K562 (cell line): Measurements from ENCODE around the gene KIF5A. TPM values are rescaled to one million over a fixed set of nuclear protein-coding genes. Genes with fewer than 3 reads are reported as not detected.
A peak's percentile ranks its signal among the peaks of the same experiment; 100 is the strongest.
"Not testable (repeated sequence)": the region's sequence is repeated elsewhere in the genome, so short reads cannot be mapped to it uniquely, and the experiment has no call there.

Experiments used
- ATAC-seq: fragments of 200-7000 bp; cut with Tn5 transposase; 3 replicates; pipeline ENCODE4 v1.9.1; 2020; ENCODE audit warnings: moderate library complexity
- BruUV-seq: library from RNA; stranded (reverse); fragments of 400-500 nt; replicated peaks from 2 replicates; lab custom pipeline; 2021; lab: Mats Ljungman, UMichigan
- CTCF ChIA-PET: fragments of 300-600 bp; formaldehyde crosslinking; extraction: SDS; loops from one replicate; lab custom pipeline; 2021; ENCODE audit warnings: low intra/inter-chr PET ratio; lab: Yijun Ruan, JAX
- POLR2A ChIA-PET: fragments of 300-600, 350-650 bp; sonication (Branson Sonifier 250); formaldehyde crosslinking; extraction: SDS; loops from one replicate; lab custom pipeline; 2021; ENCODE audit warnings: antibody characterized with exemption, inconsistent platforms; lab: Yijun Ruan, JAX
- DNase-seq, 4 experiments: peaks; one replicate each; pipeline versions ENCODE4 v3.0.0 to v3.0.0-alpha.2; 2011 to 2018; ENCODE audit warnings: low spot score in 3 of 4, mixed read lengths in 3 of 4; ENCODE audit errors: extremely low read depth in 1 of 4
- FAIRE-seq: peaks from 2 replicates; lab custom pipeline; 2011; peaks lifted over from hg19 to GRCh38; lab: Jason Lieb, UNC
- H2AFZ ChIP-seq: 2 replicates; pipeline ENCODE4 v1.6.0; 2011; ENCODE audit warnings: low read depth, low read length, control low read depth, inconsistent platforms
- H3K27ac ChIP-seq: fragments of 200-600 bp; 3 replicates; pipeline ENCODE4 v1.8.0; 2011; ENCODE audit warnings: low read depth, mild to moderate bottlenecking, control low read depth, inconsistent platforms, low read length, moderate library complexity, mixed read lengths; ENCODE audit errors: extremely low read depth
- H3K27me3 ChIP-seq, 2 experiments: fragments of 300-600 bp in 1 of 2; 2 replicates in 1 of 2; 3 replicates in 1 of 2; pipeline versions ENCODE4 v1.6.0 to v1.8.0; 2011; ENCODE audit warnings: inconsistent platforms in 2 of 2, low read length in 2 of 2, mild to moderate bottlenecking in 1 of 2, mixed read lengths in 1 of 2, moderate library complexity in 1 of 2; ENCODE audit not compliant: control insufficient read depth in 2 of 2, insufficient read depth in 2 of 2
- H3K36me3 ChIP-seq: fragments of 300-600 bp; 3 replicates; pipeline ENCODE4 v1.8.0; 2011; ENCODE audit warnings: mild to moderate bottlenecking, low read length, inconsistent platforms; ENCODE audit not compliant: control insufficient read depth, insufficient read depth
- H3K4me1 ChIP-seq, 2 experiments: fragments of 200-600 bp in 1 of 2; replicated peaks in 1 of 2; 2 replicates in 1 of 2; 3 replicates in 1 of 2; pipeline versions ENCODE4 v1.5.1 to v1.8.0; 2011; ENCODE audit warnings: inconsistent platforms in 2 of 2, low read length in 2 of 2, mild to moderate bottlenecking in 1 of 2, mixed read lengths in 1 of 2, moderate library complexity in 1 of 2; ENCODE audit not compliant: control insufficient read depth in 2 of 2, insufficient read depth in 2 of 2
- H3K4me2 ChIP-seq: 2 replicates; pipeline ENCODE4 v1.6.1; 2011; ENCODE audit warnings: low read length, control low read depth, inconsistent platforms, mixed read lengths; ENCODE audit not compliant: insufficient read depth
- H3K4me3 ChIP-seq: fragments of 200-600 bp; sonication (generic), shearing (Covaris generic); 2 replicates; pipeline ENCODE4 v1.5.1; 2016; ENCODE audit warnings: control low read depth, inconsistent platforms
- H3K79me2 ChIP-seq: fragments of 200-600 bp; 3 replicates; pipeline ENCODE4 v1.8.0; 2011; ENCODE audit warnings: low read length, inconsistent platforms; ENCODE audit not compliant: control insufficient read depth, insufficient read depth
- H3K9ac ChIP-seq, 2 experiments: 2 replicates each; pipeline versions ENCODE4 v1.6.0 to v1.6.1; 2011; ENCODE audit warnings: low read depth in 2 of 2, low read length in 2 of 2, control low read depth in 1 of 2, inconsistent platforms in 1 of 2, mild to moderate bottlenecking in 1 of 2, mixed read lengths in 1 of 2; ENCODE audit not compliant: insufficient read depth in 1 of 2
- H3K9me1 ChIP-seq: one replicate; pipeline ENCODE4 v1.6.0; 2011; ENCODE audit warnings: inconsistent platforms, mild to moderate bottlenecking, low read length, moderate library complexity; ENCODE audit not compliant: control insufficient read depth, insufficient read depth
- H3K9me3 ChIP-seq: replicated peaks from 2 replicates; pipeline ENCODE4 v1.5.1; 2011; ENCODE audit warnings: low read depth, low read length, inconsistent platforms; ENCODE audit not compliant: control insufficient read depth, insufficient read depth
- H4K20me1 ChIP-seq: replicated peaks from 2 replicates; pipeline ENCODE4 v1.6.1; 2011; ENCODE audit warnings: low read length, inconsistent platforms, mixed read lengths; ENCODE audit not compliant: control insufficient read depth, insufficient read depth
- BHLHE40 ChIP-seq: IDR thresholded peaks from 2 replicates; pipeline ENCODE4 v1.6.1; 2011; ENCODE audit warnings: low read length, improper control_type of control experiment
- SMAD1 ChIP-seq: fragments of 150-350 bp; IDR thresholded peaks from 2 replicates; pipeline ENCODE4 v1.6.1; 2014; ENCODE audit warnings: low read length, low read depth; ENCODE audit not compliant: partially characterized antibody
- SRSF7 ChIP-seq: fragments of 200-400 bp; formaldehyde crosslinking; optimal IDR thresholded peaks from 2 replicates; pipeline ENCODE3; 2017; ENCODE audit warnings: mild to moderate bottlenecking, low read depth, low read length
- WGBS: fragments of 100-300 bp; shearing (Covaris generic); methylation state at CpG from one replicate; pipeline ENCODE4 v1.1.6; 2016; ENCODE audit warnings: low coverage, mixed read lengths; ENCODE audit not compliant: insufficient coverage; ENCODE audit errors: missing lambda C conversion rate; 5-methylcytosine and 5-hydroxymethylcytosine counted together
- in situ Hi-C: fragments of 300-500 bp; cut with MboI; formaldehyde crosslinking; loops from 4 replicates; pipeline ENCODE4 v1.15.0; 2018; ENCODE audit warnings: inconsistent platforms, mixed read lengths
- intact Hi-C: fragments of 100-400 bp; cut with micrococcal nuclease; formaldehyde crosslinking; loops from 2 replicates; pipeline ENCODE4 v1.14.2; 2022
- polyA plus RNA-seq, 8 experiments: library from polyadenylated mRNA; depleted of rRNA in 4 of 8; stranded (reverse) in 5 of 8; unstranded in 3 of 8; fragments of >200 nt; fragmentation: Nextera tagmentation in 2 of 8; fragmentation: Illumina TruSeq in 1 of 8; extraction: Ambion mirVana in 2 of 8; extraction: Trizol in 1 of 8; gene quantifications; 2 replicates each; pipeline versions ENCODE4 v1.2.1 to v1.2.3, GENCODE V29; 2011 to 2014; ENCODE audit warnings: inconsistent platforms in 1 of 8, missing spikeins in 1 of 8
- total RNA-seq, 7 experiments: library from RNA; depleted of rRNA in 6 of 7; stranded (reverse); fragments of >200 nt in 6 of 7; fragmentation: Illumina TruSeq in 2 of 7; extraction: Trizol in 2 of 7; gene quantifications; 2 replicates each; pipeline versions ENCODE4 v1.2.1 to v1.2.3, GENCODE V29; 2011 to 2021; ENCODE audit warnings: low replicate concordance in 1 of 7

KIF5A gene
- total and polyA plus RNA-seq, 9 of the 15 experiments (the other 6 are each of a cell fraction or from before 2014, with no cell fraction given): 3.4 to 17.7 (median 8.0) TPM

DNA sequence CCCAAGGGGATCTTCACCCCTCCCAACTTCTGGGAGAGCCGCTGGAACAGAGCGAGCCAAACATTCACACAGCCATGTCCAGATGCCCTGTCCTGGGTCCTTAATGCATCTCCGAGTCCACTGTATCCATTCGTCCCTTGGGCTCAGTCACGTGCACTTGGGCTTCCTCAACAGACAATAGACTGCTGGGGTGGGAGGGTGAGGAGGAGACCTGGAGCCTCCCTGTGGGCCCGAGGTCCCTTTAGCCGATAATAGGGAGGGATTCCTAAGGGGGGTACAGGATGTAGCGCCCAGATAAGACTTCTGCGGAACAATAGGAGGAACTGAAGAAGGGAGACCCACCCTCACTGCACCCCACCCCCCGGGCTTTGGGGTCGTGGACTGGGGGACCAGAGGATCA is 68.1 kb downstream of the KIF5A start:
- 46% methylated on average over 9 of the region's 11 CpGs for WGBS
- in situ Hi-C loops: no loop called here

GRCh38 chr12:57618431-57618830 is 68.6 kb downstream of the KIF5A start:
- H3K9me3 ChIP-seq, ATAC-seq, DNase-seq, CTCF ChIA-PET, FAIRE-seq, H4K20me1 ChIP-seq, H3K27ac ChIP-seq, H3K27me3 ChIP-seq, H3K4me3 ChIP-seq, H3K79me2 ChIP-seq, H3K9ac ChIP-seq, H3K4me2 ChIP-seq, POLR2A ChIA-PET, H2AFZ ChIP-seq, in situ Hi-C loops, H3K9me1 ChIP-seq, BruUV-seq, intact Hi-C loops: not testable (repeated sequence)
- H3K36me3 ChIP-seq: peaks cover 16% of the 10 kb centered on the region; the same call in 2 of the 3 replicates
- H3K4me1 ChIP-seq: peaks cover 42 to 52% of the 10 kb centered on the region in 2 experiments
- 65% methylated on average over 6 of the region's 6 CpGs for WGBS

More for the DNA sequence above, 68.1 kb downstream of the KIF5A start:
- H3K9me1 ChIP-seq: peaks cover 4% of the 10 kb centered on the region
- BruUV-seq: no TSS peak
- no peak overlapping the region for H2AFZ ChIP-seq
- peaks cover 16% of the 10 kb centered on the region; the same call in 2 of the 3 replicates for H3K36me3 ChIP-seq
- no peaks in the 10 kb centered on the region for H3K9me3 ChIP-seq
- H3K27me3 ChIP-seq: no peaks in the 10 kb centered on the region
- no peak for ATAC-seq
- intact Hi-C loops: no loop called here
- no peaks in the 10 kb centered on the region for H3K79me2 ChIP-seq
- no peak overlapping the region for H3K4me3 ChIP-seq
- H3K4me2 ChIP-seq: no peak overlapping the region
- no peak for FAIRE-seq
- peaks cover 45 to 56% of the 10 kb centered on the region in 2 experiments for H3K4me1 ChIP-seq
- TF ChIP-seq BHLHE40: peak; percentile 52
- no peak for TF ChIP-seq SMAD1
- TF ChIP-seq SRSF7: no peak
- TF ChIP-seq, all 486 proteins: peak for 1
- DNase-seq: no peak
- no peaks in the 10 kb centered on the region for H4K20me1 ChIP-seq
- ChIA-PET POLR2A (no interaction called here), CTCF (no interaction called here)
- H3K27ac ChIP-seq: no peak overlapping the region
- H3K9ac ChIP-seq: no peak overlapping the region
